Epithelial cell of proximal tubule (primary cell): ENCODE measurements around the gene TRERF1. TPM values are rescaled to one million over a fixed set of nuclear protein-coding genes. Genes with fewer than 3 reads are reported as not detected.

Source experiments
- DNase-seq: peaks from one replicate; pipeline ENCODE4 v3.0.0-alpha.2; 2011; ENCODE audit warnings: low read depth
- H3K4me3 ChIP-seq: 2 replicates; pipeline ENCODE4 v1.5.1; 2011; ENCODE audit warnings: low read depth, mild to moderate bottlenecking, low read length
- CTCF ChIP-seq: conservative IDR thresholded peaks from 2 replicates; pipeline ENCODE4 v1.5.1; 2012; ENCODE audit warnings: low read depth, mild to moderate bottlenecking, low read length
- total RNA-seq: library from RNA; depleted of rRNA; stranded (reverse); fragments of >200 nt; gene quantifications from 2 replicates; pipeline ENCODE4 v1.2.3, GENCODE V29; 2015

TRERF1 gene
- total RNA-seq, 1 donor from 2014 or later = 2.2 TPM

DNA sequence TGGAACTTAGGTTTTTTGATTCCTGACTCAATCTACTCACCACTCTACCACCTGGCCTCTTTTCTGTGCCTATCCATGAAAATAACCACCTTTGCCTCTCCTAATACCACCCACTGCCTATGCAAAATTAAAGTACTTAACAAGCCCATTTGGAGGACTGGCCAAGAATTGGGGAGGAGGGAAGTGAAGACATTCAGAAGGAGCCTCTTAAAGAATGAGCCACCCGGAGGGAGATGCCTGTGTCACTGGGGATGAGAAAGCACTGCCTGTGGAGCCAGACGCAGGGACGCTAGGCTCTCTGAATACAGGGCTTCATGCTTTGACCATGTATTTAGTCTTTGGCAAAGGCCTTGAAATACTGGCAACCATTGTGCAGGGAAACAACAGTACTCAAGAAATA lies 194.1 kb downstream of the TRERF1 start:
- no peak for TF ChIP-seq CTCF
- DNase-seq = no peak
- H3K4me3 ChIP-seq = no peak overlapping the region

DNA sequence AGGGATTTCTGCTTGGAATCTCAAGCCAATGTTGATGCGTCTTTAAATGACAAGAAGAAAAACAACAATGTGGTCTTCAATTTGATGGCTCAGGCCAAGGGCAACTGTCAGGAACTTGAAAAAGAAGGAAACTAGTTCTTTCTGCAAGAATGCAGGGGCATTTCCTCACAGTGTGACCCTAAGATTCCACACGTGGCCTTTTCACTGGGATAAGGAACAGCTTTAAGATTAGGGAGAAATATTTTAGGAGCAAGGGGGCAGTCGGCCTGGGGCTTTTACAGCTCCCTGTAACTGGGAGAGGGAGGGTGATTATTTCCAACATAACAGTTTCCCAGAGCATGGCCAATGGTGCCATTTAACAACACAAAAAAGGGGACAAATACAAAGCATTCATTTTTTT lies 194.7 kb downstream of the TRERF1 start:
- no peak overlapping the region for H3K4me3 ChIP-seq
- no peak for TF ChIP-seq CTCF
- no peak for DNase-seq

DNA sequence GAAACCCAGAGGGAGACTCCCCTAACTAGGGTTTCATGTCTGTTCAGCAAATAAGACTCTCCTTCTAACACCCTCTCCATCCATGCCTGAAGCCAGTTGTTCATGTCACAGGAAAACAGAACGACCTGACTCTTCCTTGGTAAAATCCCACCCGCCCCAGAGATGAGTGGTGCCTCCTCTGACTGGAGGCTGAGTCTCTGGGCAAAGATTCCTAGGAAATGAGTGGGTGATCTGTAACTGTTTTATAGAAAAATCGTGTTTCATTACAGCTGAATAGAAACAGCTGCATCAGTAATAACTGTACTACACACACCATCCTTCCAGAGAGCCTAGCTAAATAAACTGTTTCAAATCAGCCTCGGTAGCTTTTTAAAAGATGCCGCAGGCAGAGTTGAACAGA lies 196.7 kb downstream of the TRERF1 start:
- no peak for TF ChIP-seq CTCF
- no peak for DNase-seq
- no peak overlapping the region for H3K4me3 ChIP-seq

DNA sequence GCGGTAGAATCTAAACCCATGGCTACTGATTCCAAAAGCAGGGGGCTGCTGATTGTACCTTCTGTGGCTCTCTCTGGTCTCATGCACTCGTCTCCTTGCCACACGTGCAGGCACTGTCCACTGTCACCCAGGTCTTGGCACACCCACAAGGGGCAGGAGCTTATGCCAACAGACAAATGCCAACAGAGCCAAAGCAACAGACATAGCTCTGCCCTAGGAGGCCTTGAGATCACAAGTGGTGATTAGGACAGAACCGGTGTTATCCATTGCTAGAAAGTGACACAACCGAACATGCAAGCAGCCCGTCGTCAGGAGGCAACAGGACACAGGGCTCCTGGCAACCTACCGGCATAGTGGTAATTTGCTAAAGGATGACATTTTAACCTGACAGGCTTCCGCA lies 197.2 kb downstream of the TRERF1 start:
- no peak for DNase-seq
- TF ChIP-seq CTCF = no peak
- H3K4me3 ChIP-seq = no peak overlapping the region

DNA sequence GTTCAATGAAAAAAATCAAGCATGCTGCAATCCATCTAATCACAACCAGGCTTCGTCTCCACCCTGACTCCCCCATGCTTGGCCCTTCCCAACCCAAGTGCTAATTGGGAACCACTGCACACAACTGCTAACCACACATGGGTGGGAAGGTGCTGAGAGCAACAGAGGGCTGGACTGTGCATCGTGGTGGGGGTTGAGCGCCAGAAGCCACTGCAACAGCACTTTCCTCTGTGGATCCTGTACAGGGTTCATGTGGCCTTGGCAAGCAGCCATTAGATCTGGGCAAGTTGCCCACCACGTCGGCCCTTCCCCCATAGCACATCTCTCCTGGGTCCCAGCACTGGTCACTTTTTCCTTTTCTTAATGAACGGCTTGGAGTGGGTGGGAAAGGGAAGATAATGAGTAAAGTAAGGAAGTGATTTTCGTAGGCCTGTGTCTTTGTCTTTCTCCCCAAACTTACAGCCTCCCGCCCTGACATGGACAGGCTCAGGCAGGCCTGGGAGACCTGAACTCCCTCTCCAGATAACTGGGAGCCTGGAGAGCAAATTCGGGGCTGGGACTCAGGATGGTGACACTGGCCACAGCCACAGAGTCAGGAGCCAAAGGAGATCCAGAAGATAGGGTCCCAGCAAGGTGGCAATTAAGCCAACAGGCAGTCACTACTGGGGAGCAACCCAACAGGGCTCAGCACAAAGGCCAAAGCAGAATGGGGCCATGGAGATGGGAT lies 199.7 kb downstream of the TRERF1 start:
- H3K4me3 ChIP-seq = no peak overlapping the region
- no peak for TF ChIP-seq CTCF
- DNase-seq = no peak

DNA sequence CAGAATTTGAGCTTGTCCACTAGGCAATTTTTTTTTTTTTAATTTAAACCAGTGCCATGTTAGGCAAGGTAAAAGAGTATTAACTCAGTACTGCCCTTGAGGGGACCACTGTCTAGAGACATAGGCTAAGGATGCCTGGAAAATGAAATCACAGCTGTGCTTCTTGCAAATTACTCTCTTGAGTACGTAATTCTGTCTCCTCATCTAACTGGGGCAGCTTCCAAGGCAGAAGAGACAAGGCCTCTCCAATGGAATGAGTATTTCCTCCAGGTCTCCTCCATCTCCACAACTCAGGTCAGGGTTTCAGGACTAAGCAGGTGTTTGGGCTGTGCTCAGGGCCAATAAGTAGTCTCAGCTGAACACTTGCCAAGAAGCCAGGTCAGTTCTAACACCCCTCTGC lies 200.2 kb downstream of the TRERF1 start:
- no peak for TF ChIP-seq CTCF
- no peak overlapping the region for H3K4me3 ChIP-seq
- no peak for DNase-seq

- DNase-seq = no peak
- TF ChIP-seq CTCF = no peak
- no peak overlapping the region for H3K4me3 ChIP-seq
Measured at GRCh38 chr6:42250274-42250931, 201.3 kb downstream of the TRERF1 start.
